OCI-LY3 (cell line): ENCODE measurements around the gene DNAI2.

Experiments used
- CTCF ChIP-seq: fragments of 200-600, 300-600 bp; sonication (generic); IDR thresholded peaks from 2 replicates; pipeline ENCODE4 v1.5.1; 2014; ENCODE audit warnings: antibody characterized with exemption, low read length, low read depth
- EZH2phosphoT487 ChIP-seq: fragments of 200-600 bp; shearing (Covaris generic); IDR thresholded peaks from 2 replicates; pipeline ENCODE4 v1.6.1; 2018; ENCODE audit warnings: antibody characterized with exemption, mixed run types, low read depth

GRCh38 chr17:74289688-74290087 lies 15.7 kb downstream of the DNAI2 start:
- no peak for TF ChIP-seq CTCF
- TF ChIP-seq EZH2phosphoT487 = no peak
